ENCODE results near the gene DDIT4. TPM values are rescaled to one million over a fixed set of nuclear protein-coding genes. Genes with fewer than 3 reads are reported as not detected.
"Not testable (repeated sequence)": the region's sequence is repeated elsewhere in the genome, so short reads cannot be mapped to it uniquely, and the experiment has no call there.

The DDIT4 gene
- total RNA-seq, 1 donor from 2014 or later: 87.2 TPM

- peaks cover 28 to 57% (median 56%) of the 10 kb centered on the region in 3 donors for H3K4me1 ChIP-seq (ENCODE audit: control insufficient read depth in 3 of 3, insufficient read depth in 3 of 3, low read length in 3 of 3)
- H3K9me3 ChIP-seq (ENCODE audit: control insufficient read depth in 3 of 3, low read length in 3 of 3): no peaks in the 10 kb centered on the region
- peak overlapping the region; percentile 97 for H3K27ac ChIP-seq (ENCODE audit: low read depth, low read length)
- H3K27me3 ChIP-seq (ENCODE audit: control insufficient read depth in 3 of 3, insufficient read depth in 3 of 3, low read length in 3 of 3): no peaks in the 10 kb centered on the region
- peak overlapping the region; percentile 92 to 100 (median 98) for H3K4me3 ChIP-seq (ENCODE audit: low read length in 3 of 3)
- H3K9ac ChIP-seq (ENCODE audit: low read depth in 1 of 3, low read length in 3 of 3): peak overlapping the region; percentile 99
- H3K36me3 ChIP-seq (ENCODE audit: control insufficient read depth in 3 of 3, insufficient read depth in 3 of 3, low read length in 3 of 3): peaks cover 9 to 13% (median 10%) of the 10 kb centered on the region in 3 donors
Observed at GRCh38 chr10:72275351-72276012, 1.8 kb downstream of the DDIT4 start.

- Histone ChIP-seq H3K27me3 (ENCODE audit: control insufficient read depth in 3 of 3, insufficient read depth in 3 of 3, low read length in 3 of 3) (no peaks in the 10 kb centered on the region), H3K9me3 (ENCODE audit: control insufficient read depth in 3 of 3, low read length in 3 of 3) (no peaks in the 10 kb centered on the region), H3K4me1 (ENCODE audit: control insufficient read depth in 3 of 3, insufficient read depth in 3 of 3, low read length in 3 of 3) (peaks cover 28 to 56% (median 55%) of the 10 kb centered on the region in 3 donors), H3K27ac (ENCODE audit: low read depth, low read length) (peak overlapping the region; percentile 97), H3K36me3 (ENCODE audit: control insufficient read depth in 3 of 3, insufficient read depth in 3 of 3, low read length in 3 of 3) (peaks cover 9 to 13% (median 10%) of the 10 kb centered on the region in 3 donors), H3K4me3 (ENCODE audit: low read length in 3 of 3) (peak overlapping the region; percentile 92 to 100 (median 98)), H3K9ac (ENCODE audit: low read depth in 1 of 3, low read length in 3 of 3) (peak overlapping the region; percentile 39 to 99 (median 99))
Observed at GRCh38 chr10:72276013-72276387, 2.3 kb downstream of the DDIT4 start.

- Histone ChIP-seq H3K27ac (ENCODE audit: low read depth, low read length) (peak overlapping the region; percentile 97), H3K9ac (ENCODE audit: low read depth in 1 of 3, low read length in 3 of 3) (peak overlapping the region in 1 of 3 donors; percentile 99), H3K4me3 (ENCODE audit: low read length in 3 of 3) (peak overlapping the region in 1 of 3 donors; percentile 98), H3K4me1 (ENCODE audit: control insufficient read depth in 3 of 3, insufficient read depth in 3 of 3, low read length in 3 of 3) (peaks cover 28 to 56% (median 55%) of the 10 kb centered on the region in 3 donors), H3K36me3 (ENCODE audit: control insufficient read depth in 3 of 3, insufficient read depth in 3 of 3, low read length in 3 of 3) (peaks cover 9 to 13% (median 10%) of the 10 kb centered on the region in 3 donors), H3K27me3 (ENCODE audit: control insufficient read depth in 3 of 3, insufficient read depth in 3 of 3, low read length in 3 of 3) (no peaks in the 10 kb centered on the region), H3K9me3 (ENCODE audit: control insufficient read depth in 3 of 3, low read length in 3 of 3) (no peaks in the 10 kb centered on the region)
Observed at GRCh38 chr10:72276421-72277339, 3.0 kb downstream of the DDIT4 start.

- H3K9ac ChIP-seq (ENCODE audit: low read depth in 1 of 3, low read length in 3 of 3): peak overlapping the region in 1 of 3 donors; percentile 33
- no peaks in the 10 kb centered on the region for H3K9me3 ChIP-seq (ENCODE audit: control insufficient read depth in 3 of 3, low read length in 3 of 3)
- peaks cover 28 to 53% (median 52%) of the 10 kb centered on the region in 3 donors for H3K4me1 ChIP-seq (ENCODE audit: control insufficient read depth in 3 of 3, insufficient read depth in 3 of 3, low read length in 3 of 3)
- no peak overlapping the region for H3K4me3 ChIP-seq (ENCODE audit: low read length in 3 of 3)
- peak overlapping the region; percentile 97 for H3K27ac ChIP-seq (ENCODE audit: low read depth, low read length)
- peaks cover 9 to 13% (median 10%) of the 10 kb centered on the region in 3 donors for H3K36me3 ChIP-seq (ENCODE audit: control insufficient read depth in 3 of 3, insufficient read depth in 3 of 3, low read length in 3 of 3)
- H3K27me3 ChIP-seq (ENCODE audit: control insufficient read depth in 3 of 3, insufficient read depth in 3 of 3, low read length in 3 of 3): no peaks in the 10 kb centered on the region
Observed at GRCh38 chr10:72277340-72277995, 3.7 kb downstream of the DDIT4 start.

- Histone ChIP-seq H3K27ac (ENCODE audit: low read depth, low read length) (peak overlapping the region; percentile 46), H3K9ac (ENCODE audit: low read depth in 1 of 3, low read length in 3 of 3) (peak overlapping the region in 1 of 3 donors; percentile 33), H3K9me3 (ENCODE audit: control insufficient read depth in 3 of 3, low read length in 3 of 3) (no peaks in the 10 kb centered on the region), H3K4me3 (ENCODE audit: low read length in 3 of 3) (no peak overlapping the region), H3K27me3 (ENCODE audit: control insufficient read depth in 3 of 3, insufficient read depth in 3 of 3, low read length in 3 of 3) (no peaks in the 10 kb centered on the region), H3K4me1 (ENCODE audit: control insufficient read depth in 3 of 3, insufficient read depth in 3 of 3, low read length in 3 of 3) (peaks cover 21 to 47% (median 46%) of the 10 kb centered on the region in 3 donors), H3K36me3 (ENCODE audit: control insufficient read depth in 3 of 3, insufficient read depth in 3 of 3, low read length in 3 of 3) (peaks cover 9 to 13% (median 10%) of the 10 kb centered on the region in 3 donors)
Observed at GRCh38 chr10:72277996-72278667, 4.4 kb downstream of the DDIT4 start.

DNA sequence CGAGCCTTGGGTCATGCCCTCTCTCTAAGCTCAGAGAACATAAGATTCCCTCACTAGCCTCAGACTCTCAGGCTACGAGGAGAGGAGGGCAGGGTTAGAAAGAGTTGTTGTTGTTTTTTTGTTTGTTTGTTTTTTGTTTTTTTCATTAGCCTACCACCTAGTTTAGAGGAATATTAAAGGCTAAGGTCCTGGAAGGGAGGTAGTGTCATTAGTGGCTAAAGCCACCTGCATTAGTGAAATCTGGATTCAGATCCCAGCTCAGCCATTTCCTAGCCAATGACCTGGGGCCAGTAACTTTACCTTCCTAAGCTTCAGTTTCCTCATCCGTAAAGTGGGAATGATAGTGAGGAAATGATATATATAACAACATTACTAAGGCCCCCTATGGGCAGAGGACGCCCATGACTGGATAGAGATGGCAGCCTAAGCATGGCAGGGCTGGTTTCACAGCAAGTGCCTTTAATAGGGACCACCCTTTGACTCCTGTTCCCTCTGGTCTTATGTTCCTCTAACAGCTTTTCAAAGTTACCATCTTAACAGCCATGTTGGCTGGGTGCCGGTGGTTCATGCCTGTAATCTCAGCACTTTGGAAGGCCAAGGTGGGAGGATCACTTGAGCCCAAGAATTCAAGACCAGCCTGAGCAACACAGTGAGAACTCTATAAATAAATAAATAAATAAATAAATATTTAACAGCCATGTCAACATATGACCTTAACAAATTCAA is 5.1 kb downstream of the DDIT4 start:
- no peak overlapping the region for H3K4me3 ChIP-seq (ENCODE audit: low read length in 3 of 3)
- peaks cover 9 to 13% (median 10%) of the 10 kb centered on the region in 3 donors for H3K36me3 ChIP-seq (ENCODE audit: control insufficient read depth in 3 of 3, insufficient read depth in 3 of 3, low read length in 3 of 3)
- peak overlapping the region; percentile 51 for H3K27ac ChIP-seq (ENCODE audit: low read depth, low read length)
- peak overlapping the region in 1 of 3 donors; percentile 13 for H3K9ac ChIP-seq (ENCODE audit: low read depth in 1 of 3, low read length in 3 of 3)
- no peaks in the 10 kb centered on the region for H3K9me3 ChIP-seq (ENCODE audit: control insufficient read depth in 3 of 3, low read length in 3 of 3)
- no peaks in the 10 kb centered on the region for H3K27me3 ChIP-seq (ENCODE audit: control insufficient read depth in 3 of 3, insufficient read depth in 3 of 3, low read length in 3 of 3)
- H3K4me1 ChIP-seq (ENCODE audit: control insufficient read depth in 3 of 3, insufficient read depth in 3 of 3, low read length in 3 of 3): peaks cover 19 to 43% (median 43%) of the 10 kb centered on the region in 3 donors

DNA sequence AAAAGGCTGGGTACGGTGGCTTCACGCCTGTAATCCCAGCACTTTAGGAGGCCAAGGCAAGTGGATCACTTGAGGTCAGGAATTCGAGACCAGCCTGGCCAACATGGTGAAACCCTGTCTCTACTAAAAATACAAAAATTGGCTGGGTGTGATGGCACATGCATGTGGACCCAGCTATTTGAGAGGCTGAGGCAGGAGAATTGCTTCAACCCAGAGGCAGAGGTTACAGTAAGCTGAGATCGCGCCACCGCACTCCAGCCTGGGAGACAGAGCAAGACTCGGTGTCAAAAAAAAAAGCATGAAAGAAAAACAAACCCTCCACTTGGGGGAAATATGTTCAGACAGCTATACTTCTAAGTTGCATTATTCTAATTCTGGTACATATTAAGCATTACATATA is 5.9 kb downstream of the DDIT4 start:
- Histone ChIP-seq H3K4me1 (ENCODE audit: control insufficient read depth in 3 of 3, insufficient read depth in 3 of 3, low read length in 3 of 3) (peaks cover 17 to 42% (median 36%) of the 10 kb centered on the region in 3 donors), H3K27ac (ENCODE audit: low read depth, low read length) (peak overlapping the region; percentile 51), H3K36me3 (ENCODE audit: control insufficient read depth in 3 of 3, insufficient read depth in 3 of 3, low read length in 3 of 3) (peaks cover 9 to 13% (median 10%) of the 10 kb centered on the region in 3 donors)
- not testable (repeated sequence) for H3K9ac ChIP-seq (ENCODE audit: low read depth in 1 of 3, low read length in 3 of 3); H3K27me3 ChIP-seq (ENCODE audit: control insufficient read depth in 3 of 3, insufficient read depth in 3 of 3, low read length in 3 of 3); H3K4me3 ChIP-seq (ENCODE audit: low read length in 3 of 3); H3K9me3 ChIP-seq (ENCODE audit: control insufficient read depth in 3 of 3, low read length in 3 of 3)

DNA sequence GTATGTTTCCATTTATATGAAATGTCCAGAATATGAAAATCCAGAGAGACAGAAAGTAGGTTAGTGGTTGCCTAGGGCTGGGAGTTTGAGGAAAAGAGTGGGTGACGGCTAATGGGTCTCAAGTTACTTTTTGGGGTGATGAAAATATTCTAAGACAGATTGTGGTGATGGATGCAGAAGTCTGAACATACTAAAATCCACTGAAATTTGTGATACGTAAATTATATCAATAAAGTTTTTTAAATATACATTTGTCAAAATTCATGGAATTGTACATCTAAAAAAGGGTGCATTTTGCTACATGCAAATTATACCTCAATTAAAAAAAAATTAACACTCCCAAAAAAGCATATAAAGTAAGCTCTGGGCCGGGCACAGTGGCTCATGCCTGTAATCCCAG is 9.4 kb downstream of the DDIT4 start:
- Histone ChIP-seq H3K9me3 (ENCODE audit: control insufficient read depth in 3 of 3, low read length in 3 of 3) (no peaks in the 10 kb centered on the region), H3K36me3 (ENCODE audit: control insufficient read depth in 3 of 3, insufficient read depth in 3 of 3, low read length in 3 of 3) (no peaks in the 10 kb centered on the region), H3K27ac (ENCODE audit: low read depth, low read length) (no peak overlapping the region), H3K27me3 (ENCODE audit: control insufficient read depth in 3 of 3, insufficient read depth in 3 of 3, low read length in 3 of 3) (no peaks in the 10 kb centered on the region), H3K4me1 (ENCODE audit: control insufficient read depth in 3 of 3, insufficient read depth in 3 of 3, low read length in 3 of 3) (peaks cover 7 to 11% (median 10%) of the 10 kb centered on the region in 3 donors), H3K4me3 (ENCODE audit: low read length in 3 of 3) (no peak overlapping the region), H3K9ac (ENCODE audit: low read depth in 1 of 3, low read length in 3 of 3) (no peak overlapping the region)
